Gastrocnemius medialis (tissue), 4 donors: ENCODE results near the gene SSTR3. TPM values are rescaled to one million over a fixed set of nuclear protein-coding genes. Genes with fewer than 3 reads are reported as not detected.

Experiments
- ATAC-seq, 2 donors: fragments of 150-250 bp; one replicate each; pipeline ENCODE4 v1.9.1; 2016
- DNase-seq, 2 donors: peaks; one replicate each; pipeline ENCODE4 v3.0.0-alpha.2; 2019
- H3K27ac ChIP-seq, 4 donors: fragments of 200-600 bp; sonication (generic); 1 replicate in 1 of 4; 2 replicates in 3 of 4; pipeline ENCODE4 v1.5.1; 2016 to 2018; ENCODE audit warnings: mild to moderate bottlenecking in 2 of 4, moderate library complexity in 1 of 4
- H3K27me3 ChIP-seq, 3 donors: fragments of 200-600 bp; sonication (generic) in 2 of 3; 1 replicate in 1 of 3; 2 replicates in 2 of 3; pipeline versions ENCODE4 v1.5.1 to v1.6.0; 2016 to 2019; ENCODE audit warnings: mild to moderate bottlenecking in 1 of 3, moderate library complexity in 1 of 3
- H3K36me3 ChIP-seq, 2 donors: fragments of 200-600 bp; sonication (generic) in 1 of 2; one replicate each; pipeline ENCODE4 v1.5.1; 2017 to 2018
- H3K4me1 ChIP-seq, 2 donors: fragments of 200-600 bp; sonication (generic) in 1 of 2; one replicate each; pipeline ENCODE4 v1.5.1; 2016 to 2017; ENCODE audit warnings: mild to moderate bottlenecking in 2 of 2
- H3K4me3 ChIP-seq, 4 donors: fragments of 200-600 bp; sonication (generic) in 3 of 4; 1 replicate in 1 of 4; 2 replicates in 3 of 4; pipeline ENCODE4 v1.5.1; 2016 to 2019; ENCODE audit warnings: mild to moderate bottlenecking in 2 of 4
- H3K9me3 ChIP-seq, 3 donors: fragments of 200-600 bp; sonication (generic) in 2 of 3; 1 replicate in 1 of 3; 2 replicates in 2 of 3; pipeline ENCODE4 v1.5.1; 2016 to 2019
- CTCF ChIP-seq, 5 experiments: fragments of 450-650 bp in 3 of 5; fragments of 200-600 bp in 2 of 5; sonication (generic) in 2 of 5; IDR thresholded peaks in 4 of 5; conservative IDR thresholded peaks in 1 of 5; 1 replicate in 4 of 5; 2 replicates in 1 of 5; pipeline ENCODE4 v1.5.1; 2016 to 2019; ENCODE audit warnings: antibody characterized with exemption in 5 of 5, mild to moderate bottlenecking in 3 of 5, moderate library complexity in 3 of 5
- POLR2A ChIP-seq, 2 donors: fragments of 450-650 bp; IDR thresholded peaks; one replicate each; pipeline ENCODE4 v1.6.1; 2017; ENCODE audit warnings: antibody characterized with exemption in 2 of 2, mild to moderate bottlenecking in 2 of 2, moderate library complexity in 2 of 2
- in situ Hi-C, 4 donors: fragments of 200-750 bp; cut with MboI; loops; one replicate each; pipeline versions ENCODE4 v1.15.0 to v1.8.0; 2017; ENCODE audit warnings: low sequenced_read_pairs in 4 of 4
- intact Hi-C: fragments of 100-400 bp; cut with DNase I; formaldehyde crosslinking; loops from one replicate; pipeline ENCODE4 v1.15.1; 2023; ENCODE audit warnings: low total_unique reads
- total RNA-seq, 4 donors: library from RNA; depleted of rRNA; stranded (reverse); fragments of >200 nt; gene quantifications; one replicate each; pipeline versions ENCODE4 v1.1.0 to v1.2.3, GENCODE V29; 2016

SSTR3 gene
- total RNA-seq, 4 donors from 2014 or later, result not detected

DNA sequence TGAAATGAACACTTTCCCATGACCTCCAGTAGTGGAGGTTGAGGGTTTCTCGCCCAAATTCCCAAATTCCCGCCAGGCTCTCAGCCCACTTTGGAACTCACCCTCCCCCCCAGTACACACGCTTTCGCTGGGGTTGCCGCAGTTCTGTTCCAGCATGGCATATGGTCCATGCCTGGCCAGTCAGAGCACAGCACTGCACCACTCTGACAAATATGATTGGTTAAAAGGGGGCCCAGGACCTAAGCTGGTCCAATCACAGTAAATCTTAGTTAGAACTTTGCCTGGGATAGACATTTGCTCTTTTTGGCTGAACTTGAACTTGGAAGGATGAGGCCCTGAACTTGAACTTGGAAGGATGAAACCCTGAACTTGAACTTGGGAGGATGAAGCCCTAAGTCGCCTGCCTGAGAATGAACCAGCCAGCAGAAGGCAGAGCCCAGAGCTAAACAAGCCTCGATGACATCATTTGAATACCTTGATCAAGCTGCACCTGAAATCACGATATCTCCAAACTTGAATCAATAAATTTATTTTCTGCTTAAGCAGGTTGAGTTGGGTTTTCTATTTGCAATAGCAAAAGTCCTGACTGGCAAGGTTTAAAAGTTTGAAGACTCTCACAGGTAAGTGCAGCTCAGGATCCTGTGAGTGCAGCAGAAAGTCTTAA is 12.6 kb upstream of the SSTR3 start:
- intact Hi-C loops, result no loop called here
- H3K4me3 ChIP-seq, result no peak overlapping the region
- no peak overlapping the region for H3K27ac ChIP-seq
- no peak for TF ChIP-seq POLR2A (IDR thresholded peaks at IDR 0.05)
- TF ChIP-seq CTCF (IDR thresholded peaks at IDR 0.05 in 4 of 5, conservative IDR thresholded peaks at IDR 0.05 in 1 of 5), result no peak
- no peaks in the 10 kb centered on the region for H3K36me3 ChIP-seq
- peaks cover 0 to 20% (median 0%) of the 10 kb centered on the region in 3 donors for H3K27me3 ChIP-seq
- ATAC-seq (no peak), DNase-seq (no peak)
- no peaks in the 10 kb centered on the region for H3K9me3 ChIP-seq
- H3K4me1 ChIP-seq, result no peaks in the 10 kb centered on the region
- in situ Hi-C loops, result loop anchor here in 1 of 4 donors (25.0 kb wide), 1 partner anchor 138 kb away; no protein-coding TSS in a partner anchor

DNA sequence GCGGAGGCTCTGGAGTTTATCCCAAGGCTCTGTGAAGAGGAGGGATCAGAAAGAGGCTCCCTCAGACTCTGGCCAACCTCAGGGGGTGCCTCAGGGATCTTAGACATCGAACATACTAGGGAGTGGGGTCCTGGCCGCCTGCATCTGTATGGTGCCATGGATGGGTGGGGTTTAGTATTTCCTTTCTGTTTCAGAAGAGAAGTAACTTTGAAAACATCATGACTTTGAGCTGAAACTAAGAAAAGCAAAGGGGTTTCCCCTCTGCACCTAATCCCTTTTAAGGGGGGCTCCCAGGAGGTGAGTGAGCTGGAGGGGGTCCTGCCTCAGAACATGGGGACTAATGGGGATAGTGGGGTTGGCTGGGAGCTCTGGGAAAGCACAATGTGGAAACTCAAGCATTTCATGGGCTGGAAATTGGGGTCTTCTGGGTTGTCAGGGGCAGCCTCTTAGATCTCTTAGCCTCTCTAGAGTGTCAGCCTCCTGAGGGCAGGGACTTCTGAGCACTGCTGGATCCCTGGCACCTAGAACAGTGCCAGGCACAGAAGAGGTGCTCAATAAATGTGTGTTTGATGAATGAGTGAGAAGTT is 11.8 kb upstream of the SSTR3 start:
- no peaks in the 10 kb centered on the region for H3K9me3 ChIP-seq
- no peak for ATAC-seq
- in situ Hi-C loops, result loop anchor here in 1 of 4 donors (25.0 kb wide), 1 partner anchor 137 kb away; no protein-coding TSS in a partner anchor
- H3K27ac ChIP-seq, result no peak overlapping the region
- intact Hi-C loops, result no loop called here
- no peaks in the 10 kb centered on the region for H3K4me1 ChIP-seq
- TF ChIP-seq CTCF (IDR thresholded peaks at IDR 0.05 in 4 of 5, conservative IDR thresholded peaks at IDR 0.05 in 1 of 5) (no peak), POLR2A (IDR thresholded peaks at IDR 0.05) (no peak)
- H3K36me3 ChIP-seq, result no peaks in the 10 kb centered on the region
- peaks cover 0 to 23% (median 0%) of the 10 kb centered on the region in 3 donors for H3K27me3 ChIP-seq
- H3K4me3 ChIP-seq, result no peak overlapping the region
- no peak for DNase-seq

DNA sequence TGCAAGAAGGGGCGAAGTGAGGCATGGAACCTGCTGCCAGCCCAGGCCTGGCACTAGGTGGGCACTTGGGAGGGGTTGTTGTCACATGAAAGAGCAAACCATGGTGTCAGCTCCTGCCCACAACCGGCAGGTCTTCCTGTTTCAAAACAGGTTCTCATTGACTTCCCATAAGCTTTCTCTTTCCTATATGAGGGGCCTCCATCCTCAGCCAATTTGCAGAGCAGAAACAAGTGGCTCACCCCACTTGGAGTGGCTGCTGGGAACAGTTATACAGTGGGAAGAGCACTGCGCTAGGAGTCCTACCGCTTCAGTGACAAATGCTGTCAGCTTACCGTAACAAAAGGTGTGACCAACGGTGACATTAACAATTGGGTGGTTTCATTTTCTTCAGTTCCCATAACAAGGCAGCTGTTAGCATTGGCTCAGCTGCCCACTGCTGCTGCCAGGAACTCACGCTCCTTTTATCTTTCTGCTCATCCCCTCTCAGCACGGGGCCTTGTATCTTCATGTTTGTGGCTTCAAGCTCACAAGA is 10.2 kb upstream of the SSTR3 start:
- no peaks in the 10 kb centered on the region for H3K4me1 ChIP-seq
- no peak for TF ChIP-seq POLR2A (IDR thresholded peaks at IDR 0.05)
- TF ChIP-seq CTCF (IDR thresholded peaks at IDR 0.05 in 4 of 5, conservative IDR thresholded peaks at IDR 0.05 in 1 of 5), result no peak

GRCh38 chr22:37221424-37222333 is 9.4 kb upstream of the SSTR3 start:
- H3K9me3 ChIP-seq, result no peaks in the 10 kb centered on the region
- DNase-seq (no peak), ATAC-seq (no peak)
- in situ Hi-C loops, result loop anchor here in 1 of 4 donors (25.0 kb wide), 1 partner anchor 134 kb away; no protein-coding TSS in a partner anchor
- no peaks in the 10 kb centered on the region for H3K36me3 ChIP-seq
- H3K27me3 ChIP-seq, result peaks cover 0 to 17% (median 0%) of the 10 kb centered on the region in 3 donors
- intact Hi-C loops, result no loop called here
- no peak overlapping the region for H3K27ac ChIP-seq
- TF ChIP-seq POLR2A (IDR thresholded peaks at IDR 0.05) (no peak), CTCF (IDR thresholded peaks at IDR 0.05 in 4 of 5, conservative IDR thresholded peaks at IDR 0.05 in 1 of 5) (no peak)
- no peaks in the 10 kb centered on the region for H3K4me1 ChIP-seq
- no peak overlapping the region for H3K4me3 ChIP-seq

More for the DNA sequence above, 10.2 kb upstream of the SSTR3 start:
- in situ Hi-C loops, result loop anchor here in 1 of 4 donors (25.0 kb wide), 1 partner anchor 135 kb away; no protein-coding TSS in a partner anchor
- ATAC-seq (no peak), DNase-seq (no peak)
- H3K27me3 ChIP-seq, result peaks cover 0 to 16% (median 0%) of the 10 kb centered on the region in 3 donors
- H3K27ac ChIP-seq, result no peak overlapping the region
- H3K36me3 ChIP-seq, result no peaks in the 10 kb centered on the region
- no peaks in the 10 kb centered on the region for H3K9me3 ChIP-seq
- intact Hi-C loops, result no loop called here
- H3K4me3 ChIP-seq, result no peak overlapping the region
